Activated CD8-positive, alpha-beta memory T cell treated with anti-CD3 and anti-CD28 coated beads for 4 hours (primary cell): ENCODE data around the gene ELAVL1.

Experiments used
- DNase-seq, 2 donors: peaks; one replicate each; pipeline ENCODE4 v3.0.0-alpha.2; 2020; ENCODE audit warnings: low read depth in 2 of 2

ELAVL1 gene

GRCh38 chr19:7985481-7985911, 19.9 kb downstream of the ELAVL1 start:
- DNase-seq = no peak

- DNase-seq = no peak
These were observed 21.2 kb downstream of the ELAVL1 start for GRCh38 chr19:7983995-7984837.

- no peak for DNase-seq
These were observed 22.0 kb downstream of the ELAVL1 start for GRCh38 chr19:7983286-7983950.

GRCh38 chr19:7982651-7983099, 22.8 kb downstream of the ELAVL1 start:
- no peak for DNase-seq

DNA sequence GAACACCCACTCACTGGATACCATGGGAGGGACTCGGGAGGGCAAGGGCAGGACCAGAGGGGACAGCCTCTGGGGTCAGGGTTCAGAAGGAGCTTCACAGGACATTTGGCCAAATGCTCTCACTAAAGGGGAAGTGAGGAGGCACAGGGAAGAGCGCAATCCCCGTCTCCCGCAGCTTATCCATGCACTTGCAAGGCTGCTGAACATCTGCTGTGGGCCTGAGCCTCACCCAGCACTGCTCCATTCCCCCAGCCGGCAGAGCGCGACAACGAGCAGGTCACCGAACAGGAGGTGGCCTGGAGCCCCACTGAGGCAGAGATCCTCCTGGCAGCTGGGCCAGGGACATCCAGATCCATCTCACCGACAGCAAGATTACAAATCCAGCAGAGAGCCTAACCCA, 23.3 kb downstream of the ELAVL1 start:
- DNase-seq = no peak

- no peak for DNase-seq
These were observed 23.8 kb downstream of the ELAVL1 start for GRCh38 chr19:7981661-7982060.

GRCh38 chr19:7981199-7981598, 24.2 kb downstream of the ELAVL1 start:
- no peak for DNase-seq

DNA sequence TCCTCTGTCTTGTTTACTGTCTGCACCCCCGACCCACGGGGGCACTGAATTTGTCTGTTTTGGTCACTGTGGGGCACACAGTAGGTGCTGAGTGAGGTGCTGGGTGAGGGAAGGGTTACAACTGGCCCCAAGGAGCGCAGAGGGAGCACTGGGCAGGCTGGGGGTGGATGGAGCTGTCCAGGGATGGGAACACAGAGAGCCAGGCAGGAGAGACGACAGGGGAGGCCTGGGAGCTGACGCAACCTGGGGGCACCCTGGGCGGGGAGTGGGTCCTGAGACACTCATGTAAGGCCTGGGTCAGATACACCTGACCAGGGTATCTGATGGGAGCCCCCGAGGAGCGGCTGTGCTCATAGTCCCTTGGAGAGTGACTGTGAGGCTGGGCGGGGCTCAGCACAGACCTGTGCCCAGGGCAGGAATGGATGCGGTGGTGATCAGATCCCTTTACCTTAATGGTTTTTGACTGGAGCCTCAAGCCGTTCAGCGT, 24.8 kb downstream of the ELAVL1 start:
- DNase-seq = no peak

DNA sequence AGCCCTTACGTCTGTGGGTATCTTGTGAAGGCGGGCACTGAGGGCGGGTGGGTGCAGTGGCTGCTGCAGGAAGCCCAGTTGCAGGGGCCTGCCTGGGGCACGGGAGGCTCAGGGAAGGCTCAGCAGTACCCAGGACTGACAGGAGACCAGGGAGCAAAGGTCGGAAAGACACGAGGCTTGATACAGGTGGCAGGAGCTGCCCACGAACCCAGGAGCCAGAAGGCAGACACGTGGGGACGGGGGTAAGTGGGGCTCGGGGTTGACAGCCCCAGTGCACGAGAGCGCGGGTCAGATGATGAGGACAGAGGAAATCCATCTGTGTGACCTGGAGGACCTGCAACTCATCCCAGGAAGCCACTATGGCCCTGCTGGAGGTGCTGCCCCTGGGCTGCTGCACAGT, 25.3 kb downstream of the ELAVL1 start:
- DNase-seq = no peak

- DNase-seq = no peak
These were observed 25.9 kb downstream of the ELAVL1 start for GRCh38 chr19:7979559-7979958.

DNA sequence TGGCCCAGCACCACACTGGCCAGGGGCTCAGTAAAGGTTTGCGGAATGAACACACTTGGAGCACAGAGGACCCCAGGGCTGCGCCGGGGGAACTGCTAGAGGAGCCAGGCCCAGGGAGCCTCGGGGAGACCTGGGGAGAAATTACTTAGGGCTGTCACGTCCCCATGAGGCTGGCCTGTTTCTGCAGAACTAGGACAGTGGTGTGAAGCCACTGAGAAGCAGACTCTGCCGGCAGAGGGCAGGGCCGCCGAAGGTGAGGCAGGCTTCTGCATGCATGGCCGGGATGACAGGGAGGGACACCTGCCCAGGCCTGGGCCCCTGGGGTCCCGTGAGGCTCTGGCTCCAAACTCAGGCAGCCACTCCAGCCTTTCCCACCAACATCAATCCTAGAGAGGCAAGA, 26.4 kb downstream of the ELAVL1 start:
- DNase-seq = no peak

- DNase-seq = no peak
These were observed 27.1 kb downstream of the ELAVL1 start for GRCh38 chr19:7978179-7978825.

- DNase-seq = no peak
These were observed 27.8 kb downstream of the ELAVL1 start for GRCh38 chr19:7977723-7978040.

DNA sequence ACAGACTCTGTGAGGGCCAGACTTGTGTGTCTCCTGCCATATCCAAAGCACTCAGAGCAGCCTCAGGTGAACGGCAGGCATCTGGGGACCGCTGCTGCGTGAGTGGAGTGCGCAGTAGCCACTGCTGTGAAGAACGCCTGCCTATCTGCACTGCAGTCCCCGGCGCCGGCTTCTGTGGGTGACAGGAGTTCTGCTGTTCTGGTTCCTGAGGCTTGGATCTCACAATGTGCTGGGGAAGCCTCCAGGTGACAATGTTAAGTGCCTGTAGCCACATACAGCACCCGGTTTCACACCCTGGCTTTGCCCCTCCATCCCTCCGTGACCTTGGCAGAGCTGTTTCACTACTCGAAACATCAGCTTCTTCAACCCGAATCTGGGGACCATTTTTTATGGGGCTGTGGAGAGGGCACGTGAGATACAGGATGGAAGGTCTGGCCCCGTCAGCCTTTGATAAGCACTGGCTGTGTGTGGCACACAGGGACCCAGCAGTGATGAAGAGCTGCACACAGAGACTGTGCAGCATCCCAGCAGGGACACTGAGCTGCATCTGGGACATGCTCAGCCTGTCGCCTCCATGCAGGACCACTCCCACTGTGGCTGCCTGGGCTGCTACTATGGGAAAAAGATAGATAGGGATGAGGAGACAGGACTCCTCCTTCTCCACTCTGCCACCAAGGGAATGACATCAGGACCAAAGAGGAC, 28.3 kb downstream of the ELAVL1 start:
- DNase-seq = no peak

DNA sequence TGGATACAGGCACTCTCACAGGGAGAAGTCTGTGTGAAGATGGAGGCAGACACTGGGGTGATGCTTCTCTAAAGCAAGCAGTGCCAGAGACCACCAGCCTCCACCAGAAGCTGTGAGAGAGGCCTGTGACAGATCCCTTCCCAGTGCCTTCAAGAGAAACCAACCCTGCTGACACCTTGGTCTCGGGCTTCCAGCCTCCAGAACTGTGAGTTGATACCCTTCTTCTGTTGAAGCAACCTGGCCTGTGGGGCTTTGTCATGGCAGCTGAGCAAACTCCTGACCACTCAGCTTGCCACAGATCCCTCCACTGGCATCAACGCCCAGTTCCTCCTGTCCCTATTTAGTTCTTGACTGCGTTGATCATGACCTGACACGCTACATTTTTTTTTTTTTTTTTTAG, 29.0 kb downstream of the ELAVL1 start:
- DNase-seq = no peak

GRCh38 chr19:7975037-7975436, 30.4 kb downstream of the ELAVL1 start:
- no peak for DNase-seq

DNA sequence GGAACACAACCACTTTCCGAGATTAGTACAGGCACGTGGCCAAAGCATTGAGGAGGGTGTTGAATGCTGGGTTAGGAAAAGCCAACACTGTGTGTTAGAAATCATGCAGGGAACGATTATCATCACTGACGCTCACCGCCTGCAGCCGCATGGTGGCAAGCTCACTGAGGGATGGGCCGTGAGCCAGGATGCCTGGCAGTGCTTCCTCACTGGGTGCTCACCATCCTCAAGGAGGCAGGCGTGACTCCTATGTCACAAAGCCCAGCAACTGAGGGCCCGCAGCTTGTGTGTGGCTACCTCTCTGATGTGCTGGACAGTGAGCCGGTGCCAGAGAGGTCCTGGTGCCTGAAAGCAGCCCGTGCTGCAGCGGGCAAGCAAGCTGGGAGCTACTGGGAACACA, 31.6 kb downstream of the ELAVL1 start:
- DNase-seq = no peak

DNA sequence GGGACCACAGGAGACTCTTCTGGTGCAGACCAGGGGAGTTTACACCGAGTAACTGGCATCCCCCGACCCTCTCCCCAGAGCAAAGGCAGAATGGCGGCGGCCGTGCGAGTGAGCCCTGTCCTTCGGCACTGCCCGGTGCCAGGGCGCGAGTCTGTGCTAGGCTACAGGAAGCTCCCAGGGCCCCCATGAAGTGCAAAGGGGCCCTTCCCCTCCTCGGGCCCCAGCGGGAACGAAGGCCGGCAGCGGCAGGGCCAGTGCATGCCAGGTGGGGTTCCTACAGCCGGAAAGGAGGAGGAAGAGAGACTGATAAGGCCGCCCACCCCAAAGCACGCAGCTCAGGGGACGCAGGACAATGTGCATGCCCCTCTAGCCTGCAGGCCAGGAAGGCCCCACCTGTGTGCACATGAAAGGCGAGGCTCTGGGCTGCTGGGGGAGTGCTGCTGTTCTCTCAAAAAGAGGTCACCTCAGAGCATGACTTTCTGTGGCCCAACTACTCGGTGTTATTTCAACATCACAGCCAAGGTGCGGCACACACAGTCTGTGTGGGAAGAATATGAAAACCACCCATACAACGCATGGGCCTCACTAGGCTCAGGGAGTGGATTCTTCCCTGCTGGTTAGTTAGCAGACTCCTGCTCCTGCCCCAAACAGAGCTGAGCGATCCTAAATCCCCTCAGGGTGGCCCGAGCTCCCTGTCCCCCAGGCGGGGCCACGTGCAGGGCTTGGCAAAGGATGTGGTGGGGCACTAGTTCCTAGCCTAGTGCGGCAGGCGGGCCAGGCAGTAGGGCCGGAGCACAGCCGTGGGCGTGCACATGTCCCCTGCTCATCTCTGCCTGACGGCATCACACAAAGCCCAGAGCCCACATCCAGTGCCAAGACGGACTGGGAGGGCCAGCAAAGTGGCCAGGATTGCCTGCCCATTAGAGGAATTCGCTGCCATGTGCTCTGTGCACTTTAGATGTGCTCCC, 33.6 kb downstream of the ELAVL1 start:
- no peak for DNase-seq

- no peak for DNase-seq
These were observed 34.6 kb downstream of the ELAVL1 start for GRCh38 chr19:7970716-7971448.

DNA sequence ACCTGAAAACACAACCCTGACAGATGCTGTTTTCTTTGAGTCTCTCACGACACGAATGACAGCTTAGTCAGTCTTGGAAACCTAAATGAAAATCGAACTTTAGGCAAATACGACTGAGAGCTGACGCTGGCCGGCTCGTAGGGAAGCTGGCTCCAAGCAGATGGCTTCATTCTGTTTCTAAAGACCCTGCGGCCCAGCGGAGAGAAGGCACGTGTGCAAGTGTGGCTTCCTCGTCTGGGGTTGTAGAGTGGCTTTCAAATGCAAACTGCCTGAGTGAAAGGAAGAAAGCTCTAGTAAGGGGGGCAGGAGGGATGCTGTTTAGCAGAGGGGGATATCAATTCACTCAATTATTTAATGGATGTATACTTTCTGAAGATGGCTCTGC, 35.9 kb downstream of the ELAVL1 start:
- no peak for DNase-seq
